WERI-Rb-1 (cell line): Measurements from ENCODE around the gene MEGF9.
A peak's percentile ranks its signal among the peaks of the same experiment; 100 is the strongest.
"Not testable (repeated sequence)": the region's sequence is repeated elsewhere in the genome, so short reads cannot be mapped to it uniquely, and the experiment has no call there.

Experiments
- DNase-seq: peaks from one replicate; pipeline ENCODE4 v3.0.0-alpha.2; 2020
- H3K27ac ChIP-seq: fragments of 250-450 bp; sonication (Bioruptor Pico); 2 replicates; pipeline ENCODE4 v1.5.1; 2020; ENCODE audit warnings: mild to moderate bottlenecking, moderate library complexity
- H3K27me3 ChIP-seq: fragments of 250-450 bp; sonication (Bioruptor Pico); 2 replicates; pipeline ENCODE4 v1.5.1; 2021; ENCODE audit warnings: mild to moderate bottlenecking, low read depth, moderate library complexity; ENCODE audit not compliant: insufficient read depth, severe bottlenecking
- H3K36me3 ChIP-seq: fragments of 250-450 bp; sonication (Bioruptor Pico); 2 replicates; pipeline ENCODE4 v1.5.1; 2020; ENCODE audit warnings: mild to moderate bottlenecking, moderate library complexity
- H3K4me3 ChIP-seq: 2 replicates; pipeline ENCODE4 v1.5.1; 2011; ENCODE audit warnings: low read depth, mild to moderate bottlenecking, control low read depth, low read length
- H3K9me3 ChIP-seq: fragments of 250-450 bp; sonication (Bioruptor Pico); 2 replicates; pipeline ENCODE4 v1.5.1; 2021; ENCODE audit warnings: mild to moderate bottlenecking, moderate library complexity; ENCODE audit not compliant: severe bottlenecking
- TF ChIP-seq, protein P1 (sequence below): IDR thresholded peaks from 2 replicates; pipeline ENCODE4 v1.5.1; 2011; ENCODE audit warnings: low read depth, mild to moderate bottlenecking, control low read depth, inconsistent platforms, low read length

The MEGF9 gene

DNA sequence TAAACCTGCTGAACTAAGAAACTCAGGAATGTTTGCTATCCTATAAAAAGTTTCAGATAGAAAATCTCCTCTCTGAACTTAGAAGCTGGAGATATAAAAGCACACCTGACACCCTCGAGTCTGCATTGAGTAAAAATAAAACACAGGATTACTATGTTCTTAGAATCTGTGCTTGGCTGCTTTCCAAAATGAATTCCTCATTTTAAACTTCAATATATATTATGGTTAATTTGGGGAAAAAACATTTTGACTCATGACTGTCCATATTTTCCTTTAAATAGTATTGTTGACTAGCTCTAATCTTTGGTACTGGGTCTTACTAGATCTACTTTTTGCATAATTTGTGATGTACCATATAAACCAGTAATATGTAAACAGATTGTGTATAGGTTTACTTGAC is 42.3 kb upstream of the MEGF9 start:
- Histone ChIP-seq H3K4me3 (no peak overlapping the region), H3K27ac (no peak overlapping the region), H3K9me3 (no peaks in the 10 kb centered on the region)

DNA sequence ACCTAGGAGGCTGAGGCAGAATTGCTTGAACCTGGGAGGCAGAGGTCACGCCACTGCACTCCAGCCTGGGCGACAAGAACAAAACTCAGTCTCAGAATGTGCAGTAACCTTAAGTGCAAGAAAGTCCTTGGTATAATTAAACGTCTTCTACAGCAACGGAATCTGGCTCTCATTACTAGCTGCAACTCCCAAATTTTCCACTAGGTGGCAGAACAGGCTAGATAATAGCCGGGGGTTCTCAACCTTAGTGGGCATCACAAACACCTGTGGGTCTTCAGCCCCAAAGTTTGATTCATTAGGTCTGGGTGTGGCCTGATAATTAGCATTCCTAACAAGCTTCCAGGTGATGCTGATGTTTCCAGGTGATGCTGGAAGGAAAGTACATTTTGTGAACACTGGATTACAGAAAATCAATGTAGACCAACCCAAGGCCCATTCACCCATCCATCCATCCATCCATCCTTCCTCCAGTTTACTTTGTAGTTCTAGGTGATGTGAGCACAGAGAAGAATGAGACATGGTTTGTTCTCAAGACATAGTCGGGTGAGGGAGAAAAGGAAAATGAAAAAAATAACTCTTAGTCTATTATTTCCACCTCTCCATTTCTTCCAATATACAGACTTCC is 41.7 kb upstream of the MEGF9 start:
- Histone ChIP-seq H3K27me3 (no peaks in the 10 kb centered on the region), H3K4me3 (no peak overlapping the region), H3K27ac (no peak overlapping the region), H3K36me3 (peaks cover 21% of the 10 kb centered on the region), H3K9me3 (no peaks in the 10 kb centered on the region)
- DNase-seq, result peak; percentile 60
- TF ChIP-seq, protein P1, sequence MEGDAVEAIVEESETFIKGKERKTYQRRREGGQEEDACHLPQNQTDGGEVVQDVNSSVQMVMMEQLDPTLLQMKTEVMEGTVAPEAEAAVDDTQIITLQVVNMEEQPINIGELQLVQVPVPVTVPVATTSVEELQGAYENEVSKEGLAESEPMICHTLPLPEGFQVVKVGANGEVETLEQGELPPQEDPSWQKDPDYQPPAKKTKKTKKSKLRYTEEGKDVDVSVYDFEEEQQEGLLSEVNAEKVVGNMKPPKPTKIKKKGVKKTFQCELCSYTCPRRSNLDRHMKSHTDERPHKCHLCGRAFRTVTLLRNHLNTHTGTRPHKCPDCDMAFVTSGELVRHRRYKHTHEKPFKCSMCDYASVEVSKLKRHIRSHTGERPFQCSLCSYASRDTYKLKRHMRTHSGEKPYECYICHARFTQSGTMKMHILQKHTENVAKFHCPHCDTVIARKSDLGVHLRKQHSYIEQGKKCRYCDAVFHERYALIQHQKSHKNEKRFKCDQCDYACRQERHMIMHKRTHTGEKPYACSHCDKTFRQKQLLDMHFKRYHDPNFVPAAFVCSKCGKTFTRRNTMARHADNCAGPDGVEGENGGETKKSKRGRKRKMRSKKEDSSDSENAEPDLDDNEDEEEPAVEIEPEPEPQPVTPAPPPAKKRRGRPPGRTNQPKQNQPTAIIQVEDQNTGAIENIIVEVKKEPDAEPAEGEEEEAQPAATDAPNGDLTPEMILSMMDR, result peak; percentile 75

More for the DNA sequence above, 42.3 kb upstream of the MEGF9 start:
- Histone ChIP-seq H3K36me3 (peaks cover 25% of the 10 kb centered on the region), H3K27me3 (no peaks in the 10 kb centered on the region)
- DNase-seq, result no peak
- TF ChIP-seq, protein P1, result no peak

DNA sequence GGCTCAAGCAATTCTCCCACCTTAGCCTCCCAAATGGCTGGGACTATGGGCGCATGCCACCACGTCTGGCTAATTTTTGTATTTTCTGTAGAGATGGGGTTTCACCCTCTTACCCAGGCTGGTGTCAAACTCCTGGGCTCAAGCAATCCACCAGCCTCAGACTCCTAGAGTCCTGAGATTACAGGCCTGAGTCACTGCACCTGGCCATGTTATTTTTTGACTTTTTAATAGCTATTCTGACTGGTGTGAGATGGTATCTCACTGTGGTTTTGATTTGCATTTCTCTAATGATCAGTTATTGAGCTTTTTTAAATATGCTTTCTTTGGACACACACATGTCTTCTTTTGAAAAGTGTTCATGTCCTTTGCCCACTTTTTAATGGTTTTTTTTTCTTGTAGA is 40.8 kb upstream of the MEGF9 start:
- TF ChIP-seq, protein P1, result no peak
- H3K9me3 ChIP-seq, result no peaks in the 10 kb centered on the region
- no peak for DNase-seq
- no peak overlapping the region for H3K27ac ChIP-seq
- H3K36me3 ChIP-seq, result peaks cover 12% of the 10 kb centered on the region
- no peaks in the 10 kb centered on the region for H3K27me3 ChIP-seq
- H3K4me3 ChIP-seq, result no peak overlapping the region

DNA sequence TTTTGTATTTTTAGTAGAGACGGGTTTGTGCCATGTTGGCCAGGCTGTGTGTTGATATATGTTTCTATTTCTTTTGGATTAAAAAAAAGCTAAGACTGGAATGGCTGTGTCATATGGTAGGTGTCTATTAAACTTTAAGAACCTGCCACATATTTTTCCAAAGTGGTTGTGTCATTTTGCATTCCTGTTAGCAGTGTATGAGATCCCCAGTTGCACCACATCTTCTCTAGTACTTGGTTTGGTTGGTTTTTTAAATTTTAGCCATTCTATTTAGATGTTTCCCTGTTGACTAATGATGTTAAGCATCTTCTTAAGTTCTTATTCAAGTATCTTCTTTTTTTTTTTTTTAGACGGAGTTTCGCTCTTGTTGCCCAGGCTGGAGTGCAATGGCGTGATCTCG is 36.2 kb upstream of the MEGF9 start:
- no peaks in the 10 kb centered on the region for H3K36me3 ChIP-seq
- H3K4me3 ChIP-seq, result no peak overlapping the region
- TF ChIP-seq, protein P1, result no peak
- peaks cover 3% of the 10 kb centered on the region for H3K9me3 ChIP-seq
- DNase-seq, result no peak
- no peaks in the 10 kb centered on the region for H3K27me3 ChIP-seq
- H3K27ac ChIP-seq, result no peak overlapping the region

DNA sequence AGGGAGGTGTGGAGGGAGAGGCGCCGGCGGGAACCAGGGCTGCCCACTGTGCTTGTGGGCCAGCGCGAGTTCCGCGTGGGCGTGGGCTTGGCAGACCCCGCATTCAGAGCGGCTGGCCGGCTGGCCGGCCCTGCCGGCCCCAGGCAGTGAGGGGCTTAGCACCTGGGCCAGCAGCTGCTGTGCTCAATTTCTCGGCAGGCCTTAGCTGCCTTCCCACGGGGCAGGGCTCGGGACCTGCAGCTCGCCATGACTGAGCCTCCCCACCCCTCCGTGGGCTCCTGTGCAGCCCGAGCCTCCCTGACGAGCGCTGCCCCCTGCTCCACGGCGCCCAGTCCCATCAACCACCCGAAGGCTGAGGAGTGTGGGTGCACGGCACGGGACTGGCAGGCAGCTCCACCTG is 32.1 kb upstream of the MEGF9 start:
- not testable (repeated sequence) for DNase-seq, H3K36me3 ChIP-seq, H3K4me3 ChIP-seq

DNA sequence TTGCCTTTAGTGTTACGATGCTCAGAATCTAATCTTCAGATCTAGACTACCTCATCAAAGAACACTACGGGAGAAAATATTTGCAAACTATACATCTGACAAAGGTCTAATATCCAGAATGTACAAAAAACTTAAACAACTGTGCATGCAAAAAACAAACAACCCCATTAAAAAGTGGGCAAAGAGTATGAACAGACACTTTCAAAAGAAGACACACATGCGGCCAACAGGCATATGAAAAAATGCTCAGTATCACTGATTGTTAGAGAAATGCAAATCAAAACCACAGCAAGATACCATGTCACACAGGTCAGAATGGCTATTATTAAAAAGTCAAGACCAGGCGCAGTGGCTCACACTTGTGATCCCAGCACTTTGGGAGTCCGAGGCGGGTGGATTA is 31.0 kb upstream of the MEGF9 start:
- no peak for DNase-seq
- TF ChIP-seq, protein P1, result no peak
- H3K36me3 ChIP-seq, result no peaks in the 10 kb centered on the region
- H3K27ac ChIP-seq, result no peak overlapping the region
- H3K9me3 ChIP-seq, result peaks cover 3% of the 10 kb centered on the region
- H3K4me3 ChIP-seq, result no peak overlapping the region
- no peaks in the 10 kb centered on the region for H3K27me3 ChIP-seq

More for the DNA sequence above, 32.1 kb upstream of the MEGF9 start:
- H3K27ac ChIP-seq, H3K27me3 ChIP-seq, H3K9me3 ChIP-seq: not testable (repeated sequence)
